Liver (tissue), 9 donors: ENCODE results near the gene RREB1. TPM values are rescaled to one million over a fixed set of nuclear protein-coding genes. Genes with fewer than 3 reads are reported as not detected.

Experiments used
- DNase-seq: peaks from one replicate; pipeline ENCODE4 v3.0.0-alpha.2; 2017; ENCODE audit warnings: low spot score
- H3K27ac ChIP-seq, 2 donors: one replicate each; pipeline ENCODE4 v1.7.0; 2013; ENCODE audit warnings: inconsistent platforms in 2 of 2, low read length in 2 of 2, control low read depth in 1 of 2, low read depth in 1 of 2, mild to moderate bottlenecking in 1 of 2
- H3K27me3 ChIP-seq, 4 donors: one replicate each; pipeline versions ENCODE4 v1.6.1 to v1.7.0; 2013; ENCODE audit warnings: low read length in 3 of 4, inconsistent platforms in 1 of 4, mild to moderate bottlenecking in 1 of 4, moderate library complexity in 1 of 4; ENCODE audit not compliant: control insufficient read depth in 4 of 4, insufficient read depth in 4 of 4
- H3K36me3 ChIP-seq, 4 donors: one replicate each; pipeline versions ENCODE4 v1.6.1 to v1.7.0; 2013; ENCODE audit warnings: low read length in 3 of 4, mild to moderate bottlenecking in 3 of 4, low read depth in 1 of 4, moderate library complexity in 1 of 4; ENCODE audit not compliant: control insufficient read depth in 4 of 4, insufficient read depth in 3 of 4
- H3K4me1 ChIP-seq, 4 donors: one replicate each; pipeline versions ENCODE4 v1.6.1 to v1.7.0; 2013; ENCODE audit warnings: low read length in 3 of 4, mild to moderate bottlenecking in 3 of 4, moderate library complexity in 1 of 4; ENCODE audit not compliant: control insufficient read depth in 4 of 4, insufficient read depth in 4 of 4
- H3K4me3 ChIP-seq, 3 donors: one replicate each; pipeline versions ENCODE4 v1.6.1 to v1.7.0; 2013; ENCODE audit warnings: low read length in 3 of 3, control low read depth in 1 of 3, low read depth in 1 of 3, mild to moderate bottlenecking in 1 of 3
- H3K9ac ChIP-seq, 2 donors: one replicate each; pipeline ENCODE4 v1.7.0; 2013; ENCODE audit warnings: low read length in 2 of 2, mild to moderate bottlenecking in 2 of 2, moderate library complexity in 2 of 2, control low read depth in 1 of 2, low read depth in 1 of 2
- H3K9me3 ChIP-seq, 4 donors: one replicate each; pipeline versions ENCODE4 v1.6.1 to v1.7.0; 2013; ENCODE audit warnings: low read length in 3 of 4; ENCODE audit not compliant: control insufficient read depth in 4 of 4
- ATF3 ChIP-seq: IDR thresholded peaks from 2 replicates; pipeline ENCODE4 v1.6.1; 2016; ENCODE audit warnings: antibody characterized with exemption
- EGR1 ChIP-seq, 2 donors: IDR thresholded peaks; 2 replicates each; pipeline ENCODE4 v1.6.1; 2016 to 2018; ENCODE audit warnings: antibody characterized with exemption in 2 of 2, low read depth in 2 of 2
- FOXA1 ChIP-seq: IDR thresholded peaks from 2 replicates; pipeline ENCODE4 v1.6.1; 2016; ENCODE audit warnings: antibody characterized with exemption
- FOXA2 ChIP-seq: IDR thresholded peaks from 2 replicates; pipeline ENCODE4 v1.6.1; 2016; ENCODE audit warnings: antibody characterized with exemption
- GABPA ChIP-seq, 2 donors: IDR thresholded peaks in 1 of 2; conservative IDR thresholded peaks in 1 of 2; 2 replicates each; pipeline ENCODE4 v1.6.1; 2016; ENCODE audit warnings: antibody characterized with exemption in 2 of 2, mild to moderate bottlenecking in 1 of 2, moderate library complexity in 1 of 2
- HNF4A ChIP-seq, 2 donors: conservative IDR thresholded peaks; 2 replicates each; pipeline ENCODE4 v1.6.1; 2016; ENCODE audit warnings: antibody characterized with exemption in 2 of 2, mild to moderate bottlenecking in 2 of 2
- HNF4G ChIP-seq: IDR thresholded peaks from 2 replicates; pipeline ENCODE4 v1.6.1; 2016; ENCODE audit warnings: antibody characterized with exemption
- JUND ChIP-seq, 2 donors: IDR thresholded peaks; 2 replicates each; pipeline ENCODE4 v1.6.1; 2016; ENCODE audit warnings: antibody characterized with exemption in 2 of 2
- MAX ChIP-seq: IDR thresholded peaks from 2 replicates; pipeline ENCODE4 v1.6.1; 2016; ENCODE audit warnings: antibody characterized with exemption
- NR2F2 ChIP-seq: IDR thresholded peaks from 2 replicates; pipeline ENCODE4 v1.6.1; 2016; ENCODE audit warnings: antibody characterized with exemption
- RAD21 ChIP-seq, 2 donors: IDR thresholded peaks; 2 replicates each; pipeline ENCODE4 v1.6.1; 2016; ENCODE audit warnings: antibody characterized with exemption in 2 of 2, mild to moderate bottlenecking in 2 of 2
- RXRA ChIP-seq, 2 donors: IDR thresholded peaks; 2 replicates each; pipeline ENCODE4 v1.6.1; 2017 to 2018; ENCODE audit warnings: antibody characterized with exemption in 2 of 2, mild to moderate bottlenecking in 1 of 2
- SP1 ChIP-seq: IDR thresholded peaks from 2 replicates; pipeline ENCODE4 v1.6.1; 2018; ENCODE audit warnings: antibody characterized with exemption, mild to moderate bottlenecking
- TAF1 ChIP-seq: conservative IDR thresholded peaks from 2 replicates; pipeline ENCODE4 v1.6.1; 2016; ENCODE audit warnings: antibody characterized with exemption, mild to moderate bottlenecking
- YY1 ChIP-seq: IDR thresholded peaks from 2 replicates; pipeline ENCODE4 v1.6.1; 2016; ENCODE audit warnings: antibody characterized with exemption, mild to moderate bottlenecking
- WGBS: extraction: QIAGEN DNeasy Blood & Tissue Kit; methylation state at CpG from one replicate; pipeline ENCODE4 v1.1.7; 2013; 5-methylcytosine and 5-hydroxymethylcytosine counted together
- polyA plus RNA-seq, 2 donors: library from polyadenylated mRNA; stranded (reverse) in 1 of 2; unstranded in 1 of 2; fragments of 200-250 nt in 1 of 2; fragments of >200 nt in 1 of 2; fragmentation: Nextera tagmentation in 1 of 2; extraction: Ambion mirVana in 1 of 2; gene quantifications; one replicate each; pipeline versions ENCODE4 v1.2.1 to v1.2.3, GENCODE V29; 2013 to 2015
- total RNA-seq, 2 donors: library from RNA; depleted of rRNA; stranded (reverse); fragments of >200 nt; gene quantifications; one replicate each; pipeline ENCODE4 v1.2.3, GENCODE V29; 2014
- TF ChIP-seq, protein P1 (sequence below): IDR thresholded peaks from 2 replicates; pipeline ENCODE4 v1.6.1; 2016; ENCODE audit warnings: antibody characterized with exemption, mild to moderate bottlenecking
- TF ChIP-seq, protein P2 (sequence below): fragments of 150-350 bp; IDR thresholded peaks from 2 replicates; pipeline ENCODE4 v1.5.1; 2017; ENCODE audit warnings: improper control_type of control experiment, low read depth, low read length; ENCODE audit not compliant: missing input control
- TF ChIP-seq, protein P3 (sequence below): IDR thresholded peaks from 2 replicates; pipeline ENCODE4 v1.6.1; 2016; ENCODE audit warnings: antibody characterized with exemption
- donor health status: healthy.
- donor health status: healthy.
- donor health status: healthy.
- donor health status: healthy.
- donor health status: healthy.

Gene RREB1
- total and polyA plus RNA-seq, 4 donors: 10.1 to 28.9 (median 17.3) TPM

DNA sequence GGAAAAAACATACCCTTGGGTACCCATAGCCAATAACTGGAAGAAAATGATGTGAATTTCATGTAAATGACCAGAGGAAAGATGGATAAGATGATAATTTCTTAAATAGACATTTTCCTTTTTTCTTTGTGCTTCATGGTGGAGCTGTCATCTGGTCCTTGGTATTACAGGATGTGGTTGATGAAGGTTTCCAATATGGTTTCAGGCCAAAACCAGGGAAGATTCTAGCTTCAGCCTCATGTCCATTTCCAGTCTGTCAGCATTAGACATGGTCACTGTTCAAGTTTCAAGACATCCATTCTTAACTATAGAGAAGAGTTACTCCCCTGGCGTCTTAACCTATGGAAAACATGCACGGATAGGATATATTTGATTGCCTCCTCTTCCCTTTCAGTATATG is 141.6 kb downstream of the RREB1 start:
- Histone ChIP-seq H3K27me3 (no peaks in the 10 kb centered on the region), H3K36me3 (peaks cover 16 to 49% (median 37%) of the 10 kb centered on the region in 4 donors), H3K9me3 (no peaks in the 10 kb centered on the region), H3K4me3 (no peak overlapping the region), H3K4me1 (no peaks in the 10 kb centered on the region), H3K27ac (no peak overlapping the region), H3K9ac (no peak overlapping the region)
- DNase-seq: no peak
- WGBS: 91% methylated on average over 2 of the region's 2 CpGs
- TF ChIP-seq, protein P1, sequence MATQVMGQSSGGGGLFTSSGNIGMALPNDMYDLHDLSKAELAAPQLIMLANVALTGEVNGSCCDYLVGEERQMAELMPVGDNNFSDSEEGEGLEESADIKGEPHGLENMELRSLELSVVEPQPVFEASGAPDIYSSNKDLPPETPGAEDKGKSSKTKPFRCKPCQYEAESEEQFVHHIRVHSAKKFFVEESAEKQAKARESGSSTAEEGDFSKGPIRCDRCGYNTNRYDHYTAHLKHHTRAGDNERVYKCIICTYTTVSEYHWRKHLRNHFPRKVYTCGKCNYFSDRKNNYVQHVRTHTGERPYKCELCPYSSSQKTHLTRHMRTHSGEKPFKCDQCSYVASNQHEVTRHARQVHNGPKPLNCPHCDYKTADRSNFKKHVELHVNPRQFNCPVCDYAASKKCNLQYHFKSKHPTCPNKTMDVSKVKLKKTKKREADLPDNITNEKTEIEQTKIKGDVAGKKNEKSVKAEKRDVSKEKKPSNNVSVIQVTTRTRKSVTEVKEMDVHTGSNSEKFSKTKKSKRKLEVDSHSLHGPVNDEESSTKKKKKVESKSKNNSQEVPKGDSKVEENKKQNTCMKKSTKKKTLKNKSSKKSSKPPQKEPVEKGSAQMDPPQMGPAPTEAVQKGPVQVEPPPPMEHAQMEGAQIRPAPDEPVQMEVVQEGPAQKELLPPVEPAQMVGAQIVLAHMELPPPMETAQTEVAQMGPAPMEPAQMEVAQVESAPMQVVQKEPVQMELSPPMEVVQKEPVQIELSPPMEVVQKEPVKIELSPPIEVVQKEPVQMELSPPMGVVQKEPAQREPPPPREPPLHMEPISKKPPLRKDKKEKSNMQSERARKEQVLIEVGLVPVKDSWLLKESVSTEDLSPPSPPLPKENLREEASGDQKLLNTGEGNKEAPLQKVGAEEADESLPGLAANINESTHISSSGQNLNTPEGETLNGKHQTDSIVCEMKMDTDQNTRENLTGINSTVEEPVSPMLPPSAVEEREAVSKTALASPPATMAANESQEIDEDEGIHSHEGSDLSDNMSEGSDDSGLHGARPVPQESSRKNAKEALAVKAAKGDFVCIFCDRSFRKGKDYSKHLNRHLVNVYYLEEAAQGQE: no peak
- TF ChIP-seq MAX (no peak), FOXA2 (no peak), SP1 (no peak), YY1 (no peak), RAD21 (IDR thresholded peaks at IDR 0.05) (no peak), FOXA1 (no peak), HNF4G (no peak), JUND (IDR thresholded peaks at IDR 0.05) (no peak), GABPA (IDR thresholded peaks at IDR 0.05 in 1 of 2, conservative IDR thresholded peaks at IDR 0.05 in 1 of 2) (no peak), NR2F2 (no peak), TAF1 (no peak), HNF4A (conservative IDR thresholded peaks at IDR 0.05) (no peak), ATF3 (no peak), RXRA (IDR thresholded peaks at IDR 0.05) (no peak), EGR1 (IDR thresholded peaks at IDR 0.05; ENCODE audit: low read depth in 2 of 2) (no peak)
- TF ChIP-seq, protein P2, sequence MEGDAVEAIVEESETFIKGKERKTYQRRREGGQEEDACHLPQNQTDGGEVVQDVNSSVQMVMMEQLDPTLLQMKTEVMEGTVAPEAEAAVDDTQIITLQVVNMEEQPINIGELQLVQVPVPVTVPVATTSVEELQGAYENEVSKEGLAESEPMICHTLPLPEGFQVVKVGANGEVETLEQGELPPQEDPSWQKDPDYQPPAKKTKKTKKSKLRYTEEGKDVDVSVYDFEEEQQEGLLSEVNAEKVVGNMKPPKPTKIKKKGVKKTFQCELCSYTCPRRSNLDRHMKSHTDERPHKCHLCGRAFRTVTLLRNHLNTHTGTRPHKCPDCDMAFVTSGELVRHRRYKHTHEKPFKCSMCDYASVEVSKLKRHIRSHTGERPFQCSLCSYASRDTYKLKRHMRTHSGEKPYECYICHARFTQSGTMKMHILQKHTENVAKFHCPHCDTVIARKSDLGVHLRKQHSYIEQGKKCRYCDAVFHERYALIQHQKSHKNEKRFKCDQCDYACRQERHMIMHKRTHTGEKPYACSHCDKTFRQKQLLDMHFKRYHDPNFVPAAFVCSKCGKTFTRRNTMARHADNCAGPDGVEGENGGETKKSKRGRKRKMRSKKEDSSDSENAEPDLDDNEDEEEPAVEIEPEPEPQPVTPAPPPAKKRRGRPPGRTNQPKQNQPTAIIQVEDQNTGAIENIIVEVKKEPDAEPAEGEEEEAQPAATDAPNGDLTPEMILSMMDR: no peak
- TF ChIP-seq, protein P3, sequence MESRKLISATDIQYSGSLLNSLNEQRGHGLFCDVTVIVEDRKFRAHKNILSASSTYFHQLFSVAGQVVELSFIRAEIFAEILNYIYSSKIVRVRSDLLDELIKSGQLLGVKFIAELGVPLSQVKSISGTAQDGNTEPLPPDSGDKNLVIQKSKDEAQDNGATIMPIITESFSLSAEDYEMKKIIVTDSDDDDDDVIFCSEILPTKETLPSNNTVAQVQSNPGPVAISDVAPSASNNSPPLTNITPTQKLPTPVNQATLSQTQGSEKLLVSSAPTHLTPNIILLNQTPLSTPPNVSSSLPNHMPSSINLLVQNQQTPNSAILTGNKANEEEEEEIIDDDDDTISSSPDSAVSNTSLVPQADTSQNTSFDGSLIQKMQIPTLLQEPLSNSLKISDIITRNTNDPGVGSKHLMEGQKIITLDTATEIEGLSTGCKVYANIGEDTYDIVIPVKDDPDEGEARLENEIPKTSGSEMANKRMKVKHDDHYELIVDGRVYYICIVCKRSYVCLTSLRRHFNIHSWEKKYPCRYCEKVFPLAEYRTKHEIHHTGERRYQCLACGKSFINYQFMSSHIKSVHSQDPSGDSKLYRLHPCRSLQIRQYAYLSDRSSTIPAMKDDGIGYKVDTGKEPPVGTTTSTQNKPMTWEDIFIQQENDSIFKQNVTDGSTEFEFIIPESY: no peak
